Measurements from ENCODE around the gene GRB7. TPM values are rescaled to one million over a fixed set of nuclear protein-coding genes. Genes with fewer than 3 reads are reported as not detected.

Gene GRB7
- total RNA-seq, 4 donors from 2014 or later: 0.51 to 14.3 (median 5.6) TPM

GRCh38 chr17:39739885-39740356, 2.2 kb downstream of the GRB7 start:
- Histone ChIP-seq H3K4me3 (peak overlapping the region; percentile 18 to 20), H3K4me1 (peaks cover 0 to 20% of the 10 kb centered on the region in 2 donors), H3K9me3 (no peaks in the 10 kb centered on the region), H3K27ac (peak overlapping the region; percentile 21 to 74), H3K36me3 (no peaks in the 10 kb centered on the region), H3K27me3 (peaks cover 0 to 9% of the 10 kb centered on the region in 2 donors)
- intact Hi-C loops (cut with DNase I; ENCODE audit: low total_unique reads): no loop called here
- DNase-seq: no peak
- no peak for TF ChIP-seq POLR2A (IDR thresholded peaks at IDR 0.05)
- TF ChIP-seq CTCF (IDR thresholded peaks at IDR 0.05): no peak

GRCh38 chr17:39740357-39741111, 2.8 kb downstream of the GRB7 start:
- Histone ChIP-seq H3K27ac (peak overlapping the region in 1 of 2 donors; percentile 74), H3K4me3 (peak overlapping the region in 1 of 2 donors; percentile 18), H3K27me3 (peaks cover 0 to 9% of the 10 kb centered on the region in 2 donors), H3K4me1 (peaks cover 0 to 20% of the 10 kb centered on the region in 2 donors), H3K9me3 (no peaks in the 10 kb centered on the region), H3K36me3 (no peaks in the 10 kb centered on the region)
- TF ChIP-seq POLR2A (IDR thresholded peaks at IDR 0.05) (peak in 1 of 2 donors; percentile 51), CTCF (IDR thresholded peaks at IDR 0.05) (no peak)
- intact Hi-C loops (cut with DNase I; ENCODE audit: low total_unique reads): no loop called here
- peak; percentile 49 to 75 for DNase-seq

GRCh38 chr17:39742126-39742855, 4.6 kb downstream of the GRB7 start:
- intact Hi-C loops (cut with DNase I; ENCODE audit: low total_unique reads): no loop called here
- no peak for DNase-seq
- H3K27me3 ChIP-seq: peaks cover 0 to 7% of the 10 kb centered on the region in 2 donors
- no peak overlapping the region for H3K4me3 ChIP-seq
- TF ChIP-seq CTCF (IDR thresholded peaks at IDR 0.05): no peak
- TF ChIP-seq POLR2A (IDR thresholded peaks at IDR 0.05): no peak
- no peaks in the 10 kb centered on the region for H3K9me3 ChIP-seq
- H3K4me1 ChIP-seq: peaks cover 0 to 20% of the 10 kb centered on the region in 2 donors
- no peaks in the 10 kb centered on the region for H3K36me3 ChIP-seq
- H3K27ac ChIP-seq: no peak overlapping the region

GRCh38 chr17:39742856-39743436, 5.2 kb downstream of the GRB7 start:
- Histone ChIP-seq H3K4me1 (peaks cover 0 to 18% of the 10 kb centered on the region in 2 donors), H3K9me3 (no peaks in the 10 kb centered on the region), H3K36me3 (no peaks in the 10 kb centered on the region), H3K27me3 (peaks cover 0 to under 1% of the 10 kb centered on the region in 2 donors), H3K27ac (no peak overlapping the region), H3K4me3 (no peak overlapping the region)
- intact Hi-C loops (cut with DNase I; ENCODE audit: low total_unique reads): no loop called here
- no peak for DNase-seq
- TF ChIP-seq CTCF (IDR thresholded peaks at IDR 0.05) (no peak), POLR2A (IDR thresholded peaks at IDR 0.05) (no peak)

Measured in uterus (tissue), 4 donors.